GM18870 (cell line): ENCODE data around the gene ADAP1.
"Not testable (repeated sequence)": the region's sequence is repeated elsewhere in the genome, so short reads cannot be mapped to it uniquely, and the experiment has no call there.

ENCODE experiments used
- ATAC-seq: cut with Tn5 transposase; IDR thresholded peaks from one replicate; pipeline ENCODE4 v1.9.1; 2021; ENCODE audit warnings: moderate library complexity; ENCODE audit not compliant: unreplicated experiment

The ADAP1 gene

GRCh38 chr7:924042-924441, 30.4 kb downstream of the ADAP1 start:
- ATAC-seq: not testable (repeated sequence)

GRCh38 chr7:923108-924041, 31.1 kb downstream of the ADAP1 start:
- peak; percentile 67 for ATAC-seq

GRCh38 chr7:922334-923107, 32.0 kb downstream of the ADAP1 start:
- ATAC-seq: no peak

GRCh38 chr7:921581-922333, 32.7 kb downstream of the ADAP1 start:
- no peak for ATAC-seq

GRCh38 chr7:921071-921461, 33.4 kb downstream of the ADAP1 start:
- ATAC-seq: no peak

- ATAC-seq: no peak
Measured at GRCh38 chr7:920351-921070, 34.0 kb downstream of the ADAP1 start.

GRCh38 chr7:919924-920341, 34.5 kb downstream of the ADAP1 start:
- ATAC-seq: no peak

GRCh38 chr7:919114-919442, 35.4 kb downstream of the ADAP1 start:
- no peak for ATAC-seq

GRCh38 chr7:918441-919113, 35.9 kb downstream of the ADAP1 start:
- ATAC-seq: no peak

GRCh38 chr7:918118-918425, 36.4 kb downstream of the ADAP1 start:
- no peak for ATAC-seq

GRCh38 chr7:917255-918117, 37.0 kb downstream of the ADAP1 start:
- ATAC-seq: no peak

- no peak for ATAC-seq
Measured at GRCh38 chr7:916291-916941, 38.1 kb downstream of the ADAP1 start.

- ATAC-seq: no peak
Measured at GRCh38 chr7:915291-916218, 38.9 kb downstream of the ADAP1 start.

- no peak for ATAC-seq
Measured at GRCh38 chr7:914521-915194, 39.8 kb downstream of the ADAP1 start.

- no peak for ATAC-seq
Measured at GRCh38 chr7:913736-914520, 40.6 kb downstream of the ADAP1 start.

- no peak for ATAC-seq
Measured at GRCh38 chr7:911791-912480, 42.5 kb downstream of the ADAP1 start.
